Gastrocnemius medialis (tissue), 4 donors: Measurements from ENCODE around the gene SMC3. TPM values are rescaled to one million over a fixed set of nuclear protein-coding genes. Genes with fewer than 3 reads are reported as not detected.

Experiments used
- total RNA-seq, 4 donors: library from RNA; depleted of rRNA; stranded (reverse); fragments of >200 nt; gene quantifications; one replicate each; pipeline versions ENCODE4 v1.1.0 to v1.2.3, GENCODE V29; 2016

Gene SMC3
- total RNA-seq, 4 donors from 2014 or later, result 19.5 to 25.9 (median 21.9) TPM

Other genes starting within 250 kb of the SMC3 start
- gene DUSP5, start 69.8 kb upstream of the SMC3 start, total RNA-seq, result 1 to 10 TPM in 2 of 4 donors, under 1 TPM in 1, not detected in 1; 0.75 to 2.8 (median 2.5) TPM
- gene RBM20, start 76.6 kb downstream of the SMC3 start, total RNA-seq, result 10 to 100 TPM in 2 of 4 donors, 1 to 10 TPM in 2; 7.4 to 18.4 (median 10.2) TPM